ENCODE measurements around the gene KDM1B. TPM values are rescaled to one million over a fixed set of nuclear protein-coding genes. Genes with fewer than 3 reads are reported as not detected.

Gene KDM1B
- total RNA-seq, 1 experiment from 2014 or later = 13.5 TPM

- no peak for DNase-seq
- H3K4me1 Mint-ChIP-seq (ENCODE audit: low read depth, unreplicated experiment) = peaks cover 5% of the 10 kb centered on the region
- H3K4me3 Mint-ChIP-seq (ENCODE audit: low read depth, unreplicated experiment) = no peak overlapping the region
- H3K27ac Mint-ChIP-seq (ENCODE audit: unreplicated experiment) = no peak overlapping the region
- intact Hi-C loops (cut with micrococcal nuclease; ENCODE audit: unreplicated experiment) = no loop called here
- BruUV-seq (replicated peaks) = no TSS peak
- peaks cover 45% of the 10 kb centered on the region for H3K36me3 Mint-ChIP-seq (ENCODE audit: insufficient read depth, unreplicated experiment)
- no peaks in the 10 kb centered on the region for H3K9me3 Mint-ChIP-seq (ENCODE audit: low read depth, unreplicated experiment)
- H3K27me3 Mint-ChIP-seq (ENCODE audit: unreplicated experiment) = no peaks in the 10 kb centered on the region
- TF ChIP-seq CTCF (IDR thresholded peaks at IDR 0.05; ENCODE audit: unreplicated experiment) = no peak
- CTCF ChIA-PET = no interaction called here
Measured at GRCh38 chr6:18253635-18254034, 98.4 kb downstream of the KDM1B start.

GRCh38 chr6:18254793-18255192 lies 99.6 kb downstream of the KDM1B start:
- Mint-ChIP-seq H3K27ac (ENCODE audit: unreplicated experiment) (no peak overlapping the region), H3K4me1 (ENCODE audit: low read depth, unreplicated experiment) (peaks cover 4% of the 10 kb centered on the region), H3K27me3 (ENCODE audit: unreplicated experiment) (no peaks in the 10 kb centered on the region), H3K9me3 (ENCODE audit: low read depth, unreplicated experiment) (no peaks in the 10 kb centered on the region), H3K36me3 (ENCODE audit: insufficient read depth, unreplicated experiment) (peaks cover 42% of the 10 kb centered on the region), H3K4me3 (ENCODE audit: low read depth, unreplicated experiment) (no peak overlapping the region)
- BruUV-seq (replicated peaks) = no TSS peak
- TF ChIP-seq CTCF (IDR thresholded peaks at IDR 0.05; ENCODE audit: unreplicated experiment) = no peak
- intact Hi-C loops (cut with micrococcal nuclease; ENCODE audit: unreplicated experiment) = no loop called here
- CTCF ChIA-PET = no interaction called here
- no peak for DNase-seq

- H3K27me3 Mint-ChIP-seq (ENCODE audit: unreplicated experiment) = no peaks in the 10 kb centered on the region
- TF ChIP-seq CTCF (IDR thresholded peaks at IDR 0.05; ENCODE audit: unreplicated experiment) = no peak
- H3K27ac Mint-ChIP-seq (ENCODE audit: unreplicated experiment) = no peak overlapping the region
- peaks cover 67% of the 10 kb centered on the region for H3K36me3 Mint-ChIP-seq (ENCODE audit: insufficient read depth, unreplicated experiment)
- no TSS peak for BruUV-seq (replicated peaks)
- no peak for DNase-seq
- CTCF ChIA-PET = interaction anchor here (0.7 kb wide), 1 partner anchor 621 kb away, joined by 4 read pairs; no protein-coding TSS in a partner anchor
- peaks cover 31% of the 10 kb centered on the region for H3K4me1 Mint-ChIP-seq (ENCODE audit: low read depth, unreplicated experiment)
- intact Hi-C loops (cut with micrococcal nuclease; ENCODE audit: unreplicated experiment) = loop anchor here (5.0 to 10.0 kb wide), 2 partner anchors 105 to 127 kb away; partner anchors contain the start of genes KDM1B, RNF144B and TPMT
- no peaks in the 10 kb centered on the region for H3K9me3 Mint-ChIP-seq (ENCODE audit: low read depth, unreplicated experiment)
- peak overlapping the region; percentile 79 for H3K4me3 Mint-ChIP-seq (ENCODE audit: low read depth, unreplicated experiment)
Measured at GRCh38 chr6:18259675-18260447, 104.6 kb downstream of the KDM1B start.

- peak; percentile 51 for DNase-seq
- intact Hi-C loops (cut with micrococcal nuclease; ENCODE audit: unreplicated experiment) = loop anchor here (5.0 to 10.0 kb wide), 2 partner anchors 106 to 127 kb away; partner anchors contain the start of genes KDM1B, RNF144B and TPMT
- Mint-ChIP-seq H3K4me1 (ENCODE audit: low read depth, unreplicated experiment) (peaks cover 37% of the 10 kb centered on the region), H3K4me3 (ENCODE audit: low read depth, unreplicated experiment) (peak overlapping the region; percentile 79), H3K9me3 (ENCODE audit: low read depth, unreplicated experiment) (no peaks in the 10 kb centered on the region), H3K27ac (ENCODE audit: unreplicated experiment) (no peak overlapping the region), H3K27me3 (ENCODE audit: unreplicated experiment) (no peaks in the 10 kb centered on the region), H3K36me3 (ENCODE audit: insufficient read depth, unreplicated experiment) (peaks cover 67% of the 10 kb centered on the region)
- BruUV-seq (replicated peaks) = no TSS peak
- no peak for TF ChIP-seq CTCF (IDR thresholded peaks at IDR 0.05; ENCODE audit: unreplicated experiment)
- CTCF ChIA-PET = no interaction called here
Measured at GRCh38 chr6:18260448-18261106, 105.4 kb downstream of the KDM1B start.

Data from Calu3 (cell line).